Suprapubic skin (tissue), 4 donors: ENCODE measurements around the gene TSPAN17. TPM values are rescaled to one million over a fixed set of nuclear protein-coding genes. Genes with fewer than 3 reads are reported as not detected.

Source experiments
- DNase-seq, 2 donors: peaks; one replicate each; pipeline ENCODE4 v3.0.0-alpha.2; 2019; ENCODE audit warnings: low spot score in 2 of 2
- H3K27ac ChIP-seq: fragments of 200-600 bp; sonication (generic); one replicate; pipeline ENCODE4 v1.5.1; 2019
- H3K27me3 ChIP-seq: fragments of 200-600 bp; sonication (generic); one replicate; pipeline ENCODE4 v1.5.1; 2019
- H3K36me3 ChIP-seq: fragments of 200-600 bp; sonication (generic); one replicate; pipeline ENCODE4 v1.5.1; 2019
- H3K4me1 ChIP-seq: fragments of 200-600 bp; sonication (generic); one replicate; pipeline ENCODE4 v1.5.1; 2019
- H3K4me3 ChIP-seq: fragments of 200-600 bp; sonication (generic); one replicate; pipeline ENCODE4 v1.5.1; 2019; ENCODE audit warnings: mild to moderate bottlenecking
- H3K9me3 ChIP-seq: fragments of 200-600 bp; sonication (generic); one replicate; pipeline ENCODE4 v1.5.1; 2019
- EP300 ChIP-seq: sonication (generic); formaldehyde crosslinking; IDR thresholded peaks from one replicate; pipeline ENCODE4 v1.6.1; 2017; ENCODE audit warnings: antibody characterized with exemption
- POLR2A ChIP-seq, 2 donors: fragments of 450-650 bp; IDR thresholded peaks; one replicate each; pipeline ENCODE4 v1.6.1; 2017; ENCODE audit warnings: antibody characterized with exemption in 2 of 2, mild to moderate bottlenecking in 2 of 2, moderate library complexity in 2 of 2
- POLR2AphosphoS5 ChIP-seq, 3 donors: sonication (generic); formaldehyde crosslinking; IDR thresholded peaks; one replicate each; pipeline ENCODE4 v1.6.1; 2017; ENCODE audit warnings: antibody characterized with exemption in 3 of 3
- WGBS: methylation state at CpG from one replicate; pipeline ENCODE4 v1.1.5; 2018; 5-methylcytosine and 5-hydroxymethylcytosine counted together
- total RNA-seq, 4 donors: library from RNA; depleted of rRNA; stranded (reverse); fragments of >200 nt; gene quantifications; one replicate each; pipeline ENCODE4 v1.1.0, GENCODE V29; 2016
- TF ChIP-seq, protein P1 (sequence below), 2 donors: fragments of 200-600 bp in 1 of 2; fragments of 450-650 bp in 1 of 2; sonication (generic) in 1 of 2; IDR thresholded peaks; one replicate each; pipeline ENCODE4 v1.5.1; 2016 to 2019; ENCODE audit warnings: antibody characterized with exemption in 2 of 2, mild to moderate bottlenecking in 1 of 2, moderate library complexity in 1 of 2

TSPAN17 gene
- total RNA-seq, 4 donors from 2014 or later, result 14.6 to 22.3 (median 17.7) TPM

DNA sequence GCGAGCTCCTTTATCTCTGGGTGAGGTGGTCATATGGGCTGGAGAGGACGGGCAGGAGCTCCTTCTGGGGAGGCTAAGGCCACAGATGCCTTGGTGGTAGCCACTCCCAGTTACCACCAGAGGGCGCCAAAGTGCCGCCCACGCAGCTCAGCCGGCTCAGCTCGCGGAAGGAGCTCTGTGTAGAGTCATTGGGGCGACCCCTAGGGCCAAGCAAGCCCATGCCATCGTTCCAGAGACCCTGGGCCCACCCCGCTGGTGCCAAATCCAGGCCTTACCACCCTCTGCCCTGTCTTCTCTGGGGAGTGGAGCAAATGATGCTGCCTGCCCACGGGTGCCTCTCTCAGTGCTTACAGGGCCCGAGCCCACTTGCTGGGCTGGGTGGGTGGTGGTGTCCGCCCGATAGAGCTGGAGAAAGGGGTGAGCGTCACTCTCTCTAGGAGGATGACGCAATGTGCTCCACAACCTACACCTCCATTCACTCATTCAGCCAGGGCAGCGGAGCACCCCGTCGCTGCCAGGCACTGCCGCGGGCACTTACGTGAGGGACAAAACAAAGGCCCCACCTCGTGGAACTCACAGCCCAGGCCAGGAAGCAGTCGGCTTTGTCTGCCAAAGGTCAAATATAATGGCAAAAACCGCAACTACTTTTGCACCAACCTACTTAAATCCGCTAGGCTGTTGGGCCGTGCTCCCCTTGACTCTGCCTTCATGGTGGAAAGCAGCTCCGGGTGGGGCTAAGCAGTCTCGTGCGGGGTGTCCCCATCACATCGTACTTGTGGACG lies 13.8 kb downstream of the TSPAN17 start:
- WGBS, result 50% methylated on average over 14 of the region's 33 CpGs
- peaks cover 16% of the 10 kb centered on the region for H3K36me3 ChIP-seq
- no peak overlapping the region for H3K4me3 ChIP-seq
- no peak overlapping the region for H3K27ac ChIP-seq
- H3K9me3 ChIP-seq, result no peaks in the 10 kb centered on the region
- TF ChIP-seq, protein P1, sequence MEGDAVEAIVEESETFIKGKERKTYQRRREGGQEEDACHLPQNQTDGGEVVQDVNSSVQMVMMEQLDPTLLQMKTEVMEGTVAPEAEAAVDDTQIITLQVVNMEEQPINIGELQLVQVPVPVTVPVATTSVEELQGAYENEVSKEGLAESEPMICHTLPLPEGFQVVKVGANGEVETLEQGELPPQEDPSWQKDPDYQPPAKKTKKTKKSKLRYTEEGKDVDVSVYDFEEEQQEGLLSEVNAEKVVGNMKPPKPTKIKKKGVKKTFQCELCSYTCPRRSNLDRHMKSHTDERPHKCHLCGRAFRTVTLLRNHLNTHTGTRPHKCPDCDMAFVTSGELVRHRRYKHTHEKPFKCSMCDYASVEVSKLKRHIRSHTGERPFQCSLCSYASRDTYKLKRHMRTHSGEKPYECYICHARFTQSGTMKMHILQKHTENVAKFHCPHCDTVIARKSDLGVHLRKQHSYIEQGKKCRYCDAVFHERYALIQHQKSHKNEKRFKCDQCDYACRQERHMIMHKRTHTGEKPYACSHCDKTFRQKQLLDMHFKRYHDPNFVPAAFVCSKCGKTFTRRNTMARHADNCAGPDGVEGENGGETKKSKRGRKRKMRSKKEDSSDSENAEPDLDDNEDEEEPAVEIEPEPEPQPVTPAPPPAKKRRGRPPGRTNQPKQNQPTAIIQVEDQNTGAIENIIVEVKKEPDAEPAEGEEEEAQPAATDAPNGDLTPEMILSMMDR (IDR thresholded peaks at IDR 0.05), result peak; percentile 64 to 96
- no peak for TF ChIP-seq EP300
- no peak for DNase-seq
- peaks cover 9% of the 10 kb centered on the region for H3K4me1 ChIP-seq
- peaks cover 33% of the 10 kb centered on the region for H3K27me3 ChIP-seq

DNA sequence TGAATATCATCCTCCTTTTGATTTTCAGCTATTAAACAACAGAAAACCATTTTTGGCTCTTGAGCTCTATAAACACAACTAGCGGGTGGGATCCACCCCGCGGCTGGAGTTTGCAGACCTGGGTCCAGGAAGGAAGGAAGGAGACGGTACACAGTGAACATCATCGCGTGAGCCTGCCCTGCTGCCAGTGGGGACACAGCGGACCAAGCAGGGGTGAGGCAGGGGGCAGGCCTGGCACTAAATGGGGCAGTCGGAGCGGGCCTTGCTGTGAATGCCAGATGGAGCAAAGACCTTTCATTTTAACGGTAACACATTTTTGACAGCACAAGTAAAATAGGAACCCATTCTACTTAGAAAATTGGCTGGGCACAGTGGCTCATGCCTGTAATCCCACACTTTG lies 14.4 kb downstream of the TSPAN17 start:
- Histone ChIP-seq H3K36me3 (peaks cover 10% of the 10 kb centered on the region), H3K27me3 (peaks cover 33% of the 10 kb centered on the region), H3K4me3 (no peak overlapping the region), H3K9me3 (no peaks in the 10 kb centered on the region), H3K4me1 (peaks cover 9% of the 10 kb centered on the region), H3K27ac (no peak overlapping the region)
- TF ChIP-seq, protein P1 (IDR thresholded peaks at IDR 0.05), result no peak
- TF ChIP-seq POLR2A (IDR thresholded peaks at IDR 0.05) (no peak), POLR2AphosphoS5 (IDR thresholded peaks at IDR 0.05) (no peak), EP300 (no peak)
- DNase-seq, result no peak
- WGBS, result 71% methylated on average over 10 of the region's 10 CpGs

DNA sequence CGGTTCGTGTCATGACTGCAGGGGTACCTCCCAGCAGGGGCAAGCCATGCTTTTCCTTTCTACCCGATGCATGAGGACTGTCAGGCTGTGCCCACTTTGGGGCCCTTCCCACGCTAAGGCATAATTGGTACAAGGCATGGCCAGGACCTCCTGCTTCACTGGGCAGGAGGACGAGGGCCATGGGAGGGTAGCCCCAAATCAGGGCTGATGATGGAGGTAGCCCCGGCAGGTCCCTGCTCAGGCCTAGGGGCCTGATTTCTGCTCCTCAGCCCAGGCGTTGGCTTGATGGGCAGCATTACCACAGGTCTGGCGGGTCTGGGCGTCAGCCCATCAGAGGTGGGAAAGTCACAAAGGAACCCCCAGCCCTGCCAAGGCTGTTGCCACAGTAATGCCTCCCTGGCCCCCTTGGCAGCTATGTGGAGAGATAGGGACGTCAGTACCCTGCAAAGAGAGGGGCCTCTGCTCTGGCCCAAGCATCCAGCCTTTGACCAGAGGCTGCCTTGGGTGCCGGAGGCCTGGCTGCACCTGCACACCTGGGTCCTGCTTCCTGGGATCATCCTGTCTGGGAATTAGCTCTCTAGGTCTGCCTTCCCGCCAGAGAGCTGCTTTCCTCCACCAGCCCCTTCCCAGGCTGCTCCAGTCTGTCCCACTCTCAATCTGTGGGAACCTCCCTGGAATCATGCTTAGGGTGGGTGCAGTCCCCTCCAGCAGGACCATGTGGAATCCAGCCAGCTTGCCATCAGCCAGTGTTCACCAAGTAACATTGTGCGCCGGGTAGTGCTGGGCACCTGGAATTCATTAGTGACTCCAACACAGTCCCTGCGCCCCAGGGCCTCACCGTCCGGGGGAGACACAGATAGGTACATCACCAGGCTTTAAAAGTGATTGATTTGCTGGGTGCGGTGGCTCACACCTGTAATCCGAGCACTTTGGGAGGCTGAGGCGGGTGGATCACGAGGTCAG lies 15.4 kb downstream of the TSPAN17 start:
- no peak for TF ChIP-seq POLR2AphosphoS5 (IDR thresholded peaks at IDR 0.05)
- no peak for TF ChIP-seq POLR2A (IDR thresholded peaks at IDR 0.05)
- no peak for TF ChIP-seq EP300
- Histone ChIP-seq H3K27ac (no peak overlapping the region), H3K4me1 (peaks cover 9% of the 10 kb centered on the region), H3K4me3 (no peak overlapping the region), H3K36me3 (peaks cover 2% of the 10 kb centered on the region), H3K27me3 (peaks cover 33% of the 10 kb centered on the region), H3K9me3 (no peaks in the 10 kb centered on the region)
- 72% methylated on average over 20 of the region's 21 CpGs for WGBS
- no peak for DNase-seq

DNA sequence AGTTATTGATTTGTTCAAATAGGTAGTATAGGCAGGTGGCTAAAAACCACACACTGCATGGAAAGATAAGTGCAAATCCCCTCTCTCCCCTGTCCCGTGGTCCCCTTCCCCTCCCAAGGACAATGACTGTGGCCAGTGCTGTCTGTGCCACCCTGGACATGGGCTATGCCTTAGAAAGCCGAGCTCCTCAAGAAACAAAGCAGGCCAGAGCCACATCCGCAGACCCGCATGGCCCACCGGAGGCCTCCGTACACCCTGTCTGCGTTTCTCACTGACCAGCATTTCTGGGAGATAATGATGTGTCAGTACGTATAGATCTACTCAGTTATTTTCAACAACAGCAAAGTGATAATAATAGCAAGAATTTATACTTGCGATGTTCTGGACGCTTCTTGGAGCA lies 16.3 kb downstream of the TSPAN17 start:
- H3K9me3 ChIP-seq, result no peaks in the 10 kb centered on the region
- H3K27me3 ChIP-seq, result peaks cover 33% of the 10 kb centered on the region
- no peak overlapping the region for H3K27ac ChIP-seq
- WGBS, result 87% methylated on average over 10 of the region's 10 CpGs
- no peak for TF ChIP-seq EP300
- no peak for TF ChIP-seq POLR2AphosphoS5 (IDR thresholded peaks at IDR 0.05)
- peaks cover 4% of the 10 kb centered on the region for H3K4me1 ChIP-seq
- no peaks in the 10 kb centered on the region for H3K36me3 ChIP-seq
- no peak overlapping the region for H3K4me3 ChIP-seq
- DNase-seq, result no peak

DNA sequence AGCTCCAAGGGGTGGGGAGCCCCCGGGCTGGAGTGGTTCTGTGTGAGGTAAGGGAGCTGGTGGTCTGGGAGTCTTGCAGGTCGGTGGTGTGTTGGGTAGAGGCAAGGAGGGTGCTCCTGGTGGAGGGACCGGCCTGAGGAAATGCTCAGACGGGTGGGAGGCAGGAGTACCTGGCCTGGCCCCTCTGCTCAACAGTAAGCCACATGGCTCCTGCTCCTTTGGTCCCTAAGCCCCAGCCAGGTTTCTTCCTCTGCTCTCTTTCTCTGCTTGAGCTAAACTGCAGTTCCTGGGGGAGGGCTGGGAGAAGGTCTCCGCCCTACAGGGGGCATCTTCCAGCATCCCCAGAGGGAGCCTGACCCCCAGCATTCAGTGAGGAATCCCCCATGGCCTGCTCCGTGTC lies 17.2 kb downstream of the TSPAN17 start:
- H3K27me3 ChIP-seq, result peaks cover 33% of the 10 kb centered on the region
- TF ChIP-seq POLR2A (IDR thresholded peaks at IDR 0.05) (no peak), POLR2AphosphoS5 (IDR thresholded peaks at IDR 0.05) (no peak), EP300 (no peak)
- TF ChIP-seq, protein P1 (IDR thresholded peaks at IDR 0.05), result no peak
- no peak overlapping the region for H3K27ac ChIP-seq
- H3K4me1 ChIP-seq, result no peaks in the 10 kb centered on the region
- no peak for DNase-seq
- 36% methylated on average over 4 of the region's 6 CpGs for WGBS
- no peaks in the 10 kb centered on the region for H3K36me3 ChIP-seq
- no peaks in the 10 kb centered on the region for H3K9me3 ChIP-seq
- no peak overlapping the region for H3K4me3 ChIP-seq

DNA sequence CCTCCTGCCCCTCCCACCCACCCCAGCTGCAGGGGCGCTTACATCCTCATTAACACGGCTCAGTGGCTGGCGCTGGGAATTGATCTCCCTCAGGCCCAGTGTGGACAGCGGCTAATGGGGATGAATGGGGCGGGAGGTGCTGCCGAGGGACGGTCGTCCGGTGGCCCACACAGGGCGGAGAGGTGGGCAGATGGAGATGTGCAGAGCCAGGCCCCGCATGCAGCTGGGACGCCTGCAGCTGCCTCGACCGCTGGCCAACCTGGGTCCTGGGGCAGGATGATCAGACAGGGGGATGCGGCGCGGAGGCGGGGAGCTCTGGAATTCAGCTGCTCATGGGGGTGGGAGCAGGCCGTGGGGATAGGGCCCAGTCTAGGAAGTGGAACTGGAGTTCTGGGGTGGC lies 17.6 kb downstream of the TSPAN17 start:
- H3K4me1 ChIP-seq, result no peaks in the 10 kb centered on the region
- H3K4me3 ChIP-seq, result no peak overlapping the region
- no peaks in the 10 kb centered on the region for H3K36me3 ChIP-seq
- WGBS, result 46% methylated on average over 12 of the region's 19 CpGs
- H3K9me3 ChIP-seq, result no peaks in the 10 kb centered on the region
- DNase-seq, result no peak
- TF ChIP-seq EP300 (no peak), POLR2A (IDR thresholded peaks at IDR 0.05) (no peak), POLR2AphosphoS5 (IDR thresholded peaks at IDR 0.05) (no peak)
- TF ChIP-seq, protein P1 (IDR thresholded peaks at IDR 0.05), result no peak
- H3K27me3 ChIP-seq, result peaks cover 35% of the 10 kb centered on the region
- H3K27ac ChIP-seq, result no peak overlapping the region
